WI38 (cell line): ENCODE measurements around the gene PTPRU.
A peak's percentile ranks its signal among the peaks of the same experiment; 100 is the strongest.

Experiments
- H3K4me3 ChIP-seq: 2 replicates; pipeline ENCODE4 v1.5.1; 2011; ENCODE audit warnings: low read depth, mild to moderate bottlenecking, control low read depth, low read length
- CTCF ChIP-seq: IDR thresholded peaks from 2 replicates; pipeline ENCODE4 v1.5.1; 2012; ENCODE audit warnings: low read depth, mild to moderate bottlenecking, control low read depth, low read length

PTPRU gene

DNA sequence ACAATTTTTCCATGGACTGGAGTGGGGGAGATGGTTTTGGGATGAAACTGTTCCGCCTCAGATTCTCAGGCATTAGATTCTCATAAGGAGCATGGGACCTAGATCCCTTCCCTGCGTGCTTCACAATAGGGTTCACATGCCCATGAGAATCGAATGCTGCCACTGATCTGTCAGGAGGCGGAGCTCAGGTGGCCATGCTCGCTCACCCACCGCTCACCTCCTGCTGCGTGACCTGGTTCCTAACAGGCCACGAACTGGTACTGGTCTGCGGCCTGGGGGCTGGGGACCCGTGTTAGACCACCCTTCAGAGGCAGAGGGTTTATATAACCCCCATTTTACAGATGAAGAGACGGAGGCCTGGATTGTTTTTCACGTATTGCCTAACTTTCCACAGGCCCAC, 38.3 kb upstream of the PTPRU start:
- H3K4me3 ChIP-seq, result no peak overlapping the region
- no peak for TF ChIP-seq CTCF

GRCh38 chr1:29200906-29201594, 35.3 kb upstream of the PTPRU start:
- no peak for TF ChIP-seq CTCF
- no peak overlapping the region for H3K4me3 ChIP-seq

GRCh38 chr1:29201595-29202051, 34.7 kb upstream of the PTPRU start:
- no peak for TF ChIP-seq CTCF

GRCh38 chr1:29202053-29202452, 34.3 kb upstream of the PTPRU start:
- no peak overlapping the region for H3K4me3 ChIP-seq
- TF ChIP-seq CTCF, result no peak

More at GRCh38 chr1:29201595-29202051, 34.7 kb upstream of the PTPRU start:
- H3K4me3 ChIP-seq, result no peak overlapping the region

- H3K4me3 ChIP-seq, result 0 out of 2 replicates have a peak overlapping the region, but pooled peaks have one; percentile 6
- peak; percentile 88 for TF ChIP-seq CTCF
Observed at GRCh38 chr1:29202584-29203340, 33.6 kb upstream of the PTPRU start.

GRCh38 chr1:29208442-29208841, 27.9 kb upstream of the PTPRU start:
- TF ChIP-seq CTCF, result no peak

DNA sequence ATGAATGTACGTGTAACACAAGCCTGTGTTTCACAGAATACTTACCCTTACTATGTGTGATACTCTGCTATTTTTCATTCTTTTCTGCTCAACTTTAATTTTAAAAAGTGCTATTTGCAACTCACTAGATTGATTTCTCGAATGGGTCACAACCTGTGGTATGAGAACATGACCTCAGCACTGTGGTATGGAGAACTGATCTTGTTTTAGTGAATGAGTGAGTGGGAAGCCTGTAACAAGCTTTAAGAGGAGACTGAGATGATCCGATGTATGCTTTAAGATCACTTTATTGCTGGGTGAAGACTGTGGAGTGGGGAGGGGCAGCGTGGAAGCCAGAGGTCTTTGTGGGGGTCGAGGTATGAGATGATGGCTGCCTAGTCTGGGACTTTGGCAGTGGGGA, 27.1 kb upstream of the PTPRU start:
- TF ChIP-seq CTCF, result no peak
- H3K4me3 ChIP-seq, result no peak overlapping the region

More at GRCh38 chr1:29208442-29208841, 27.9 kb upstream of the PTPRU start:
- no peak overlapping the region for H3K4me3 ChIP-seq
